ENCODE data around the gene MB21D2.
"Not testable (repeated sequence)": the region's sequence is repeated elsewhere in the genome, so short reads cannot be mapped to it uniquely, and the experiment has no call there.

MB21D2 gene

DNA sequence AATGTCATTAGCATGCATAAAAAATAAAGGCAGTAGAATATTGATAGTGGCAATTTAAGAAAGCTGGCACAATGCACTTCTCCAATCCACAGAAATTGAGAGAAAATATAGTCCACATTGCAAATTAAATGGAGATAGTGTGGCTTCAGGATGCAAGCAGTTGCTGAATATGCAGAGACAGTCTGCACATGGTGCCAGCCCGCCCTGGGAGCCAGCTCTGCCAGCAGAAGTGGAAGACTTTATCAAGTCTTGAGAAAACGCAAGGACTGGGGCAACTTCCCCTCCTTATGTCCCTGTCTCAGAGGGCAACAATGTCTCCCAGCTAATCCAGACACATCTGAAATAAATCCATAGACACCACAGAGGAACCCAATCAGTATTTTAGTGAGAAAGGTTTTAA lies 57.2 kb downstream of the MB21D2 start:
- no peak for DNase-seq (ENCODE audit: low read depth)

- no peak for DNase-seq (ENCODE audit: low read depth)
Measured at GRCh38 chr3:192858849-192859585, 58.6 kb downstream of the MB21D2 start.

DNA sequence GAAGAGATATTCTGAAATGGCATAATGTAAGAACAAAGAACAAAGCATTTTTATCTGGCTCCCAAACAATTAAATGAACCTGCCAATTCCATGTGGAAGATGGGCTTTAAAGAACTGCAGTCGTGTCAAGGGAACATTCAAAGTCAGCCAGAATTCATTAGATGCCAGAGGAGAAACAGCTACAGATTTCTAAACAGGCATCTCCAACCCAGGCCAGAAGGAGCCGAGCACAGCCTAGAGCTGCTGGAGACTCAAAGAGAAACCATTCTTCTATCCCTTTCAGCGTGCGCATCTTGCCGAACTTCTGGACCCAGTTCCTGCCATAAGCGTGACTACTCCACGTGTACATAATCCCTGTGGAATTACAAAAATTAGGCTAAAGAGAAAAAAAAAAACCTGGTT lies 60.4 kb downstream of the MB21D2 start:
- DNase-seq (ENCODE audit: low read depth), result no peak

- DNase-seq (ENCODE audit: low read depth), result no peak
Measured at GRCh38 chr3:192855434-192855833, 62.2 kb downstream of the MB21D2 start.

DNA sequence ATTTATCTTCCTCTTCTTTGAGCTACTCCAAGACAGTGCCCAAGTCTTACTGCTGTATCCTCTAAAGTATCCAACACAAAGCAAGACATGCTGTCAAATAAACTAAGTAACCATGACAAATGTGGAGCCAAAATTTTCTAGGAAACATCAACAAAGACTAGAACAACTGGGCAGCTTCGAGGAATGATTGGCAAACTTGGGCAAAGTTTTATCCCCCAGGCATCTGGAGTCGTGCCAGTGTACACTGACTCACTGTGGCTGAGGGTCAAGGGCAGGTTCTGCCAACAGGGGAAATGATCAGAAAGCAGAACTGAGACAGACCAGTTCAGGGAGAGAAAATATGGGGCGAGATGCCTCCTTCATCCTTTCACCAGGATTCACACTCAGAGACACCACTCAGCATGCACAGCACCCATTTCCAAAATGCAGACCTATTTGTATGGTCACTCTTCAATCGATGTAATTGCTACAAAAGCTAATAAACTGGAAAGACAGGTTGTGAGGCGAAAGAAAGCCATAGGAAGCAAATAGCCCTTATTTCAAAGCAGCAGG lies 65.8 kb downstream of the MB21D2 start:
- DNase-seq (ENCODE audit: low read depth), result peak; percentile 62

DNA sequence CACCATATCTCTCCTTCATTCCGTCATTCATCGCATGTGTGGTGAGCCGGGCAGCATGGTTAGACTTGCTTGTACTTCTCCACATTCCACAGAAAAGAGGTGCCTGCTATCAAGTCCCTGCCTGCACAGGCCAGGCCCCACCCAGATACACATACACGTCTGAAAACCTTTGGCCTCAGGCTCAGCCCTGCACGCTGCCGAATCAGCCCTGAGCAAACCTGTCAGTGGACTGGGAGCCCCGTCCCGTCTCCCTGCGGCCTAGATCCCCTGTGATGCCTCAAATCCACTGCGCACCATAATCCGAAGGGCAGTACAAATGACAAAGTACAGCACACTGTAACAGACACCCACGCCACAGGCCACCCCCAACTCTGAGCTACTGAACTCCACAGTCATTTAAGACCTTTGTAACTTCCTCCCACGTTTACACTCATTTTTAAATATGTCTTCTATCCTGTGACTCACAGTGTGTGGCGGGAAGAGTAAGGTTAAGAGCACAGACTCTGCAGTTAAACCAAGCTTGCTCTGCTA lies 67.1 kb downstream of the MB21D2 start:
- no peak for DNase-seq (ENCODE audit: low read depth)

DNA sequence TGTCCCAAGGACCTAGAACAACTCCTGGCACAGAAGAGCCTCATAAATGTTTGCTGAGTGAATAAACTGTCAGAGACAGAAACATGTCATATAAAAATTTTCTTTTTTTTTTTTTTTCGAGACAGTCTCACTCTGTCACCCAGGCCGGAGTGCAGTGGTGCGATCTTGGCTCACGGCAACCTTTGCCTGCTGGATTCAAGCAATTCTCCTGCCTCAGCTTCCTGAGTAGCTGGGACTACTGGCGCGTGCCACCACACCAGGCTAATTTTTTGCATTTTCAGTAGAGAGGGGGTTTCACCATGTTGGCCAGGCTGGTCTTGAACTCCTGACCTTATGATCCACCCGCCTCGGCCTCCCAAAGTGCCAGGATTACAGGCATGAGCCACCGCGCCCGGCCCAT lies 67.8 kb downstream of the MB21D2 start:
- DNase-seq (ENCODE audit: low read depth), result not testable (repeated sequence)

DNA sequence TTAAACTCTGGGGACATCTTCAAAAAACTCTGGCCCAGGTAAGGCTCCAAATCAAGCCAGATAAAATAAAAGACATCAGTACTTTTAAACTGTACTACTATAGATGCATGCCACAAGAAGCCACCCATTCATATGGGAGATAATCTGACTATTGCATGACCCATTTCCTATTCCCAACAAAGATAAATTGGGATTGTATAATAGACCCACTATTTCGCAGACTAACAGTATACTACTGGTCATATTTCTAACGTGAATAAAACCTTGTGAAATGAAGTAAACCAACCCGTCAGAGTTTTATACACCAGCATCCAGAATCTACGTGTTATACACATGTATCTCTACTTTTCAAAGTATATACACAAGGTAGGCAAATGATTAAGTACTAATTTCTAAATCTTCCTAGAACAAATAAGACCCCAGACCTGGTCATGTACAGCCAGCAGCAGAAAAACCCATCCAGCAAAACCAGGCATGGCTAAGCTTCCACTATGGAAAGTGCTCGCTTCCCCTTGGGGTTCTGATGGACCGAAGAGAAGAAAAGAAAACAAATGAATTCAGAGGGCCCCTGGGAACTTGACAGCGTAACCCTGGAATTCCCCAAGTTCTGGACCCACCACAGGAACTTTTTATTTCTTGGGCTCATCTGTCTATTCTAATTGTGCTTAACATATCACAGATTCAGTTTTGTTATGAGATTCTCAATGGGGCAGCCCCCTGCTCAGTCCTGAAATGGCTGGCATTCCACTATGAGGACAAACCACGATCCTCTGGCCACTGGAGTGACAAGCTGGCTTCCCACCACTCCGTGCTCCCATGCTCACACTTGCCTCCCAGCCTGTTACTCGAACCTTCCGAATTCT lies 69.1 kb downstream of the MB21D2 start:
- DNase-seq (ENCODE audit: low read depth), result no peak

DNA sequence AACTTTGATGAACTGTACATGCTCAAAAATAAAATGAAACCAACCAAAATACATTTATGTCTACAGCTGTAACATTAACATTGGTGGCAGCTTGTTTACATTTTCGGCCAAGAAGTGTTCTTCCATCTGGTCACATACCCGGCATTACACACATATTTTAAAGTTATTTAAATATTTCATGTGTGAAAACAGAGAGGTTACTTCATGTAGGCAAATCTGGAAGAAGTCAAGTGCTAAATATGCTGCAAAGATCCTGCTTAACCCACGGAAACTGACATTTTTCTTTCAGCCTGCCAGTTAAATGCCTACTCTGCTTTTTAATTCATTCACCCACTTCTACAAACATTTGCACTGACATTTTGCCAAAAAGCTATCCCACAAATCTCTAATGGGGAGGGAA lies 69.7 kb downstream of the MB21D2 start:
- DNase-seq (ENCODE audit: low read depth), result no peak

- DNase-seq (ENCODE audit: low read depth), result no peak
Measured at GRCh38 chr3:192845526-192845855, 72.2 kb downstream of the MB21D2 start.

DNA sequence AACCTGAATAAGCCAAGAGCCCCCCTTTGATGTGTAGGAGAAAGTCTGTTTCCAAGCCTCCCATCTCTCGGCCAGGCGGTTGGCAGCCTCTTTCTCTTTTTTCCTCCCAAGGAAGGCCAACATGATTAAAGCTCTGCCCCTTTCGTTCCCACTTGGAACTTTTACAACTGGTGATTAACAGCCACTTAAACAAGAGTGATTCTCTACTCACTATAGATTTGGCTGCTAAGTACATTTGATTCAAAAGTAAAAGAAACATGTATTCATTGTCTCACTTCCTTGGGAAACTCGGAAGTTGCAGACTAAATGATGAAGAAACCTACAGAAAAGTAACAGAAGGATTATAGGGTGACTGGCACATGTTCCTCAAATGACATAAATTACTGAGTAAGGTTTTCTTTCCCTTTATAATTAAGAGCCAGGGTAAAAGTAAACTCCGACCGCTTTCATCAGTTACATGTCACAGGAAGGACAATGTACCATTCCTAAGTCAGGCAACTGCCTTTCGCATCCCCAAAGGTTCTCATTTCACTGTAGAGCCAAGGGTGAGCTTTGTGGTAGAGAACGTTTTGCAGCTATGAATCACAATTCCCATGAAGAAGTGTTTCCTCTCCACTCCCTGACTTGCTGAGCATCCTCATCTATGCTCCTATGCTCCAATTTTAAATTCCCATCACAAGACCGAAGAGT lies 72.7 kb downstream of the MB21D2 start:
- no peak for DNase-seq (ENCODE audit: low read depth)

DNA sequence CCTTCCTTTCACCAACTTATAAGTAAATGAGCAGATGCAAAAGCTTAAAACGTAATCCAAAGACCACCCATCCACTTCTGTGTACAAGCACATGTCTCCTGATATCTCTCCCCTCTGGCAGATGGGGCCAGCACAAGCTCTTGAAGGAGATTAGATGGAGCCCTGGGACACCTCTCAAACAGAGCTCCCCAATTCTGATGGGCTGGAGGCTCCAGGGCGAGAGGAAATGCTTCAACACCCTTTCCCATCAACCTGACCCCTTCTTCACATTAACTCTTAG lies 73.2 kb downstream of the MB21D2 start:
- DNase-seq (ENCODE audit: low read depth), result no peak

GRCh38 chr3:192843723-192844485 lies 73.8 kb downstream of the MB21D2 start:
- DNase-seq (ENCODE audit: low read depth), result no peak

- DNase-seq (ENCODE audit: low read depth), result no peak
Measured at GRCh38 chr3:192843119-192843518, 74.5 kb downstream of the MB21D2 start.

DNA sequence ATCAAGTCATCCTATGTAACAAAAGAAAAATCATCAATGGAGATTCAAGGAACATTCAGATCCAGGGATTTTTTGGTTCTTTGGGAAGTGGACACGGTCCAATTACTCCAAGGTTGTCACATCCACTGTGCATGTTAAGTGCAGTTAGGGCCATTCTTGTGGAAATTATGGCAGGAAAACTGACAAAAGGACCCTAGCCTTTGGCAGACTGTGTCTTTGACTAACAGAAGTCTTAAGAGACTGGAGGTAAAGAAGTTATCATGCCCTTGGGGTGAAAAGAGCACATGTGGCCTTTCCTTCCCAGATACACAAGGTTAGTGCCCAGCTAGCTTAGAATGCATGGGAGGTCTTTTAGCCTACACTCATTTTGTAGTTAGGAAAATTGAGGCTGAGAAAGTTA lies 74.9 kb downstream of the MB21D2 start:
- no peak for DNase-seq (ENCODE audit: low read depth)

DNA sequence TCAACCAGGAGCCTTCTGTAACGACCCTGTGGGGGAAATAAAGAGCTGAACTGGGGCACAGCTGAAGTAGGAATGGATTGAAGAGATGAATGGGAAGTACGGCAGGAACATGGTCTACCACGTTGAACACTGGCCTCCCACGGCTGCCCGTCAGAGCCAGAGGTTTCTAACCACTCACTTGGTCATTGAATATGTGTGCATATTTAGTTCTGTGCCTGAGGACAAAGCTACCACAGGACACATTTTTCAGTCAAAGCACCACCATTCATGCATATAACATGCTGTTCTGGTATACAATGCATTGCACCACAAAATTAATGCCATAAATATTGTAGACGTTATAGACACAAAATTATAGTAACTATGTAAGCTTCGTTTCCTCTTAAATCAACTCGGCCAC lies 75.5 kb downstream of the MB21D2 start:
- no peak for DNase-seq (ENCODE audit: low read depth)

DNA sequence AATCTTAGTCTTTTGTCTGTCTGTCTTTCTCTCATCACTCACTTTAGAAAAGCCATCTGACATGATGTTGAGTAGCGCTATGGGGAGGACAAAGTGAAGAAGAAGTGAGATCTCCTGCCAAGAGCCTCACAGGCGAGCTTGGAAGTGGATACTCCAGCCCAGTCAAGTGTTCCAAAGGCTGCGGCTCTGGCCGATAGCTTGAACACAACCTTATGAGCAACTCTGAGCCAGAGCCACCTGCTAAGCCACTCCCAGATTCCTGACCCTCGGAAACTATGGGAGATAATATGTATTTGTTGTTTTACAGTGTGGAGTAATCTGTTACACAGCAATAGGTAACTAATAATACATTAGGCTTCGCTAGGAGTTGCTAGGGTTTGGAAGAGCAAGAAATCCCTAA lies 76.2 kb downstream of the MB21D2 start:
- DNase-seq (ENCODE audit: low read depth), result no peak

DNA sequence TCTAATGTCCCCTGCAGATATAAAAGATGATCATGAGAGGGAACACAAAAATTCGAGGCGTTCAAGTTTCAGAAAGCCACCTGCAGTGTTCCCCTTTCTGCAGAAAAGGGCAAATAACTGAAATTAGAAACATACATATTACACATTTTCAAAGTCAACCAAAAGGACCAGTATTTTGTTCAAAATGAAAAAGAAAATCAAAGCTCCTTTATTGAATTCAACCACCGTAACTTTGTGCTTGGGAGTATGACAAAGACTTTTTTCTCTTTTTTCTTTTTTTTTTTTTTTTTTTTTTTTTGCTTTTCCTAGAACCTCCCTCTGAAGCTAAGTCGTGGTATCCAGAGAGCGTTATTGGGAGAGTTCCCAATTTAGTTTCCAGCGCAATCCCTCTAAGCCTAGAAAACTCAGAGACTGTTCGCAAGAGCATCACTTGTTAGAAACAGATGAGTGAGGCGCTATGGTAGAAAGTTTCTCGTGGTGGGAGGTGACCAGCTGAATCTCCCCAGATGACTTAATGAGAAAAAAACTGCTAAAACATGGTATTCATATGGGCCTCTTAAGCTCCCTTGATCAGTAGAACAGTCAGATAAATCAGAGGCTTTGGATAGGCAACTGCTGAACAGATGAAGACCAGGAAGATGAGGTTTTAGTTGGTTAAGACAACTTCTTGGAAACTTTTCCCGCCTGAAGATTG lies 77.4 kb downstream of the MB21D2 start:
- no peak for DNase-seq (ENCODE audit: low read depth)

GRCh38 chr3:192835818-192836815 lies 81.5 kb downstream of the MB21D2 start:
- no peak for DNase-seq (ENCODE audit: low read depth)

DNA sequence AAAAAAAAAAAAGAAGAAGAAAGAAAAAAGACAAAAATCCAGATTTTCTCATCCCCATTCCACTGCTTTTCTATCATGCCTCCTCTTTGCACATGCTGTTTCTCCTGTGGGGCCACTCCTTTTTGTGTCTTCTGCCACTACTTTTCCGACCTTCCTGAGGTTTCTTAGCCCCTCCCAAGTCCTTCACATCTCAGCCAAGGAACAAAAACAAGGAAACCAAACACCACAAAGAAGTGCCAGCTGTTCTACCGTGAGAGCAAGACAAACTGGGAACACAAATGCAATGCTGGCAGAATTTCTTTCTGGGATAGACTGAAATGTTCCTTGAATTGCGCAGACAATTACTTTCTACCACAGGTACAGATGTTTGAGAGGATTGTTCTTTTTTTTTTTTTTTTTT lies 83.2 kb downstream of the MB21D2 start:
- no peak for DNase-seq (ENCODE audit: low read depth)

Data from stromal cell of bone marrow (primary cell).